ENCODE measurements around the gene PPM1G.

Gene PPM1G

GRCh38 chr2:27390822-27391679 is 18.3 kb downstream of the PPM1G start:
- H3K4me3 Mint-ChIP-seq: no peak overlapping the region
- H3K27ac Mint-ChIP-seq: peak overlapping the region; percentile 58
- H3K36me3 Mint-ChIP-seq (ENCODE audit: low read depth): peaks cover 19% of the 10 kb centered on the region
- H3K9me3 Mint-ChIP-seq: no peaks in the 10 kb centered on the region
- H3K4me1 Mint-ChIP-seq (ENCODE audit: low read depth): peaks cover 19% of the 10 kb centered on the region
- H3K27me3 Mint-ChIP-seq (ENCODE audit: low read depth): no peaks in the 10 kb centered on the region

GRCh38 chr2:27381577-27382181 is 27.7 kb downstream of the PPM1G start:
- Mint-ChIP-seq H3K4me1 (ENCODE audit: low read depth) (peaks cover 28% of the 10 kb centered on the region), H3K27ac (peak overlapping the region; percentile 92), H3K27me3 (ENCODE audit: low read depth) (no peaks in the 10 kb centered on the region), H3K9me3 (no peaks in the 10 kb centered on the region), H3K4me3 (peak overlapping the region; percentile 87), H3K36me3 (ENCODE audit: low read depth) (peaks cover 48% of the 10 kb centered on the region)

- peak within 1 kb of the TSS; percentile 94 for H3K27ac Mint-ChIP-seq
- H3K27me3 Mint-ChIP-seq (ENCODE audit: low read depth): no peaks in the 10 kb centered on the region
- H3K4me3 Mint-ChIP-seq: peak within 1 kb of the TSS; percentile 87
- peaks cover 55% of the 10 kb centered on the region for H3K36me3 Mint-ChIP-seq (ENCODE audit: low read depth)
- no peaks in the 10 kb centered on the region for H3K9me3 Mint-ChIP-seq
- peaks cover 29% of the 10 kb centered on the region for H3K4me1 Mint-ChIP-seq (ENCODE audit: low read depth)
Observed at GRCh38 chr2:27380626-27381545, 28.5 kb downstream of the PPM1G start, which contains the start of gene ZNF513. ZNF513 (minus strand) TSS chr2:27380734; CDS start chr2:27380526, 208 bp downstream.

- Mint-ChIP-seq H3K36me3 (ENCODE audit: low read depth) (peaks cover 56% of the 10 kb centered on the region), H3K27ac (peak overlapping the region; percentile 94), H3K27me3 (ENCODE audit: low read depth) (no peaks in the 10 kb centered on the region), H3K9me3 (no peaks in the 10 kb centered on the region), H3K4me3 (peak overlapping the region; percentile 87), H3K4me1 (ENCODE audit: low read depth) (peaks cover 28% of the 10 kb centered on the region)
Observed at GRCh38 chr2:27379836-27380625, 29.4 kb downstream of the PPM1G start.

GRCh38 chr2:27379383-27379835 is 30.0 kb downstream of the PPM1G start:
- H3K9me3 Mint-ChIP-seq: no peaks in the 10 kb centered on the region
- peak overlapping the region; percentile 94 for H3K27ac Mint-ChIP-seq
- peak overlapping the region; percentile 87 for H3K4me3 Mint-ChIP-seq
- no peaks in the 10 kb centered on the region for H3K27me3 Mint-ChIP-seq (ENCODE audit: low read depth)
- peaks cover 32% of the 10 kb centered on the region for H3K4me1 Mint-ChIP-seq (ENCODE audit: low read depth)
- peaks cover 57% of the 10 kb centered on the region for H3K36me3 Mint-ChIP-seq (ENCODE audit: low read depth)

- peaks cover 56% of the 10 kb centered on the region for H3K36me3 Mint-ChIP-seq (ENCODE audit: low read depth)
- peak overlapping the region; percentile 87 for H3K4me3 Mint-ChIP-seq
- peak overlapping the region; percentile 94 for H3K27ac Mint-ChIP-seq
- H3K4me1 Mint-ChIP-seq (ENCODE audit: low read depth): peaks cover 32% of the 10 kb centered on the region
- H3K27me3 Mint-ChIP-seq (ENCODE audit: low read depth): no peaks in the 10 kb centered on the region
- no peaks in the 10 kb centered on the region for H3K9me3 Mint-ChIP-seq
Observed at GRCh38 chr2:27378809-27379290, 30.5 kb downstream of the PPM1G start.

- Mint-ChIP-seq H3K4me1 (ENCODE audit: low read depth) (peaks cover 35% of the 10 kb centered on the region), H3K4me3 (no peak overlapping the region), H3K36me3 (ENCODE audit: low read depth) (peaks cover 58% of the 10 kb centered on the region), H3K27ac (no peak overlapping the region), H3K27me3 (ENCODE audit: low read depth) (no peaks in the 10 kb centered on the region), H3K9me3 (no peaks in the 10 kb centered on the region)
Observed at GRCh38 chr2:27378096-27378808, 31.1 kb downstream of the PPM1G start.

- Mint-ChIP-seq H3K9me3 (no peaks in the 10 kb centered on the region), H3K36me3 (ENCODE audit: low read depth) (peaks cover 63% of the 10 kb centered on the region), H3K4me1 (ENCODE audit: low read depth) (peaks cover 39% of the 10 kb centered on the region), H3K27me3 (ENCODE audit: low read depth) (no peaks in the 10 kb centered on the region), H3K4me3 (peak overlapping the region; percentile 53), H3K27ac (peak overlapping the region; percentile 55)
Observed at GRCh38 chr2:27377618-27378095, 31.7 kb downstream of the PPM1G start.

- Mint-ChIP-seq H3K27ac (no peak overlapping the region), H3K36me3 (ENCODE audit: low read depth) (peaks cover 65% of the 10 kb centered on the region), H3K9me3 (no peaks in the 10 kb centered on the region), H3K4me1 (ENCODE audit: low read depth) (peaks cover 44% of the 10 kb centered on the region), H3K4me3 (no peak overlapping the region), H3K27me3 (ENCODE audit: low read depth) (no peaks in the 10 kb centered on the region)
Observed at GRCh38 chr2:27376866-27377617, 32.3 kb downstream of the PPM1G start.

GRCh38 chr2:27376151-27376865 is 33.1 kb downstream of the PPM1G start:
- Mint-ChIP-seq H3K4me1 (ENCODE audit: low read depth) (peaks cover 48% of the 10 kb centered on the region), H3K36me3 (ENCODE audit: low read depth) (peaks cover 64% of the 10 kb centered on the region), H3K4me3 (no peak overlapping the region), H3K9me3 (no peaks in the 10 kb centered on the region), H3K27ac (no peak overlapping the region), H3K27me3 (ENCODE audit: low read depth) (no peaks in the 10 kb centered on the region)

- Mint-ChIP-seq H3K4me1 (ENCODE audit: low read depth) (peaks cover 44% of the 10 kb centered on the region), H3K27ac (peak overlapping the region; percentile 24), H3K27me3 (ENCODE audit: low read depth) (no peaks in the 10 kb centered on the region), H3K36me3 (ENCODE audit: low read depth) (peaks cover 60% of the 10 kb centered on the region), H3K9me3 (no peaks in the 10 kb centered on the region), H3K4me3 (no peak overlapping the region)
Observed at GRCh38 chr2:27375513-27376099, 33.8 kb downstream of the PPM1G start.

GRCh38 chr2:27373567-27373966 is 35.8 kb downstream of the PPM1G start:
- Mint-ChIP-seq H3K9me3 (no peaks in the 10 kb centered on the region), H3K27ac (no peak overlapping the region), H3K27me3 (ENCODE audit: low read depth) (no peaks in the 10 kb centered on the region), H3K4me3 (no peak overlapping the region), H3K4me1 (ENCODE audit: low read depth) (peaks cover 38% of the 10 kb centered on the region), H3K36me3 (ENCODE audit: low read depth) (peaks cover 56% of the 10 kb centered on the region)

Data from T-helper 1 cell treated with Interleukin-12 subunit alpha and Interleukin-12 subunit beta and Interleukin-4 antibody, amounts not matched to agents 30 μg/mL and 1 μg/mL, for 36 hours (primary cell).